ENCODE measurements around the gene MISP.

The MISP gene

DNA sequence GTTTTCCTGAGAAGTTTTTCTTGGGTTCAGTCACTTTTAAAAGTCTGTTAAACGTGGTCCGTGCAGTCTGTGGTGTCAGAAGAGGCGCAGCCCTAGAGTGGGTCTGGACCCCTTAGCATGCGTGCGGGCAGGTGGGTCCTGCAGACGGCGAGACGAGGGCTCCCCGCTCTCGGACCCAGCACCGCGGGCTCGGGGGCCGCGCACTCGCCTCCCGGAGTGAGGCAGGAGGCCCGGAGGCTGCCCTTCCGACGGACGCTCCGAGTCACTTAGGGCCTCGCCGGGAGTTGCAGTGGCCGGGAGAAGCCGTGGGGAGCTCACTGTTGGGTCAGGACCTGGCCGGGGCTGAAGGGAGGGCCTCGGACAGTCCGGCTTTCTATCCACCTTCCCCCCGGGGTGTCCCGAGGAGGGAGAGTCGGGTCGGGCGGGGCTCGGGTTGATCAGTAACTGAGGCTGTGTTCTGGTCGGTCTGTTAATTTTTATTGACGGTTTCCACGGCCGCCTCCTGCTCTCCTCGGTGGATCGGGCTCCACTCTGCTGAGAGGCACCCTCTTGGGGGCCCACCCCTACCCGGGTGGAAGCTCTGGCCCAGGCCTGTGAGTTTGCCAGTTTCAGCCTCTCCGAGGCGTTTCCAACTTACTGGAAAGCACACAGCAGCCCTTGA is 47.6 kb downstream of the MISP start:
- POLR2A ChIA-PET = interaction anchor here (0.8 to 1.6 kb wide), 5 partner anchors 9 to 122 kb away, joined by 3 to 8 read pairs (median 4); no protein-coding TSS in a partner anchor
- CTCF ChIA-PET = no interaction called here

DNA sequence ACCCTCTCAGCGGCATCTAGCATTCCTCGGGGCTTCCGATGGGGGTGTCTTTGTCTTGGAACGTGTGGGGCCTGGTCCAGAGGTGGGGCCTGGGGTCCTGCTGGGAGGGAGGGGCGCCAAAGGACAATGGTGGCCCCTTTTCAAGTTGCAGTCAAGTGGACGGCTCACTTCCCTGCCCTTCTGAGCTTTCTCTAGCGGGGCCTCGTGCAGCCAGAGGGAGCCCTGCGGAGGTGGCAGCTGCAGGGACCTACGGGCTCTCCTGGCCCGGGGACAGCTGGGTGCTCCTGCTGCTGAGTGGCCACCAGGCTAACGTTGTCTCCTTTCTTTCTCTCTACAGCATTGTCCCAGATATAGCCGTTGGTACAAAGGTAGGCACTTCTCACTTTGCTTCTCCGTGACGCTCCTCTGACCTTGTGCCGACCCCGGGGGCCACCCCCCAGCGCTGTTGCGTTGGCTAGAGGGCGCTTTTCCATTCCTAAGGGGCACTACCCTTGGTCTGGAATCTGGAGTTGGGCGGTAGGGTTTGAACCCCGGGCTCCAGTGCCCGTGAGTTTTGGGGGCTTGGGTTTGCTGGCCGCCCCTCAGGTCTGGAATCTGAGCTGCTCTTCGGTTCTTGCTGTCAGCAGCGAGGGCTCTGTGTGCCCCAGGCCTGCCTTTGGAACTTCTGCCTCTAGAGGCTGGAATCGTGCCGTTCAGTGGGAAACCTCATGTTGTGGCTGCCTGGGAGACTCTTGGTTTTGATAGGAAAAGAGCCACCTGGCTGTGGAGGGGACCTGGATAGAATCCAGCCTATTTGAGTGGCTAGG is 48.4 kb downstream of the MISP start:
- POLR2A ChIA-PET = interaction anchor here (0.8 to 1.6 kb wide), 5 partner anchors 10 to 121 kb away, joined by 3 to 8 read pairs (median 4); no protein-coding TSS in a partner anchor
- no peak for TF ChIP-seq CTBP1 (IDR thresholded peaks at IDR 0.05; ENCODE audit: borderline replicate concordance)
- TF ChIP-seq FOXA1 (IDR thresholded peaks at IDR 0.05) = no peak
- TF ChIP-seq LEF1 (IDR thresholded peaks at IDR 0.05; ENCODE audit: borderline replicate concordance) = no peak
- no peak for TF ChIP-seq SUZ12 (IDR thresholded peaks at IDR 0.05)
- TF ChIP-seq FOXK2 (IDR thresholded peaks at IDR 0.05) = no peak
- no peak for TF ChIP-seq FOXM1 (IDR thresholded peaks at IDR 0.05; ENCODE audit: borderline replicate concordance)
- TF ChIP-seq ELF4 (IDR thresholded peaks at IDR 0.05) = no peak
- TF ChIP-seq BHLHE40 (IDR thresholded peaks at IDR 0.05; ENCODE audit: borderline replicate concordance) = no peak
- DNase-seq (ENCODE audit: extremely low spot score) = no peak
- CTCF ChIA-PET = no interaction called here

More for the DNA sequence above, 47.6 kb downstream of the MISP start:
- no peak for DNase-seq (ENCODE audit: extremely low spot score)
- TF ChIP-seq, protein P1, sequence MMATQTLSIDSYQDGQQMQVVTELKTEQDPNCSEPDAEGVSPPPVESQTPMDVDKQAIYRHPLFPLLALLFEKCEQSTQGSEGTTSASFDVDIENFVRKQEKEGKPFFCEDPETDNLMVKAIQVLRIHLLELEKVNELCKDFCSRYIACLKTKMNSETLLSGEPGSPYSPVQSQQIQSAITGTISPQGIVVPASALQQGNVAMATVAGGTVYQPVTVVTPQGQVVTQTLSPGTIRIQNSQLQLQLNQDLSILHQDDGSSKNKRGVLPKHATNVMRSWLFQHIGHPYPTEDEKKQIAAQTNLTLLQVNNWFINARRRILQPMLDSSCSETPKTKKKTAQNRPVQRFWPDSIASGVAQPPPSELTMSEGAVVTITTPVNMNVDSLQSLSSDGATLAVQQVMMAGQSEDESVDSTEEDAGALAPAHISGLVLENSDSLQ (IDR thresholded peaks at IDR 0.05) = no peak
- TF ChIP-seq FOXA1 (IDR thresholded peaks at IDR 0.05) = no peak
- TF ChIP-seq ZNF384 (IDR thresholded peaks at IDR 0.05) = no peak
- TF ChIP-seq LEF1 (IDR thresholded peaks at IDR 0.05; ENCODE audit: borderline replicate concordance) = no peak
- TF ChIP-seq FOXM1 (IDR thresholded peaks at IDR 0.05; ENCODE audit: borderline replicate concordance) = no peak
- no peak for TF ChIP-seq L3MBTL2 (conservative IDR thresholded peaks at IDR 0.05)
- no peak for TF ChIP-seq SP1 (IDR thresholded peaks at IDR 0.05)
- TF ChIP-seq NFRKB (IDR thresholded peaks at IDR 0.05) = no peak
- no peak for TF ChIP-seq ARNT (IDR thresholded peaks at IDR 0.05)
- TF ChIP-seq BHLHE40 (IDR thresholded peaks at IDR 0.05; ENCODE audit: borderline replicate concordance) = no peak
- no peak for TF ChIP-seq TARDBP (IDR thresholded peaks at IDR 0.05)
- TF ChIP-seq HDGF (IDR thresholded peaks at IDR 0.05; ENCODE audit: borderline replicate concordance) = no peak
- TF ChIP-seq CTBP1 (IDR thresholded peaks at IDR 0.05; ENCODE audit: borderline replicate concordance) = no peak
- TF ChIP-seq FOXK2 (IDR thresholded peaks at IDR 0.05) = no peak
- no peak for TF ChIP-seq ELF4 (IDR thresholded peaks at IDR 0.05)
- no peak for TF ChIP-seq SUZ12 (IDR thresholded peaks at IDR 0.05)

- POLR2A ChIA-PET = interaction anchor here (1.2 kb wide), 1 partner anchor 9 kb away, joined by 3 read pairs; no protein-coding TSS in a partner anchor
Observed at GRCh38 chr19:800360-801029, 49.6 kb downstream of the MISP start.

GRCh38 chr19:801030-801860 is 50.3 kb downstream of the MISP start:
- CTCF ChIA-PET = no interaction called here
- POLR2A ChIA-PET = interaction anchor here (1.2 kb wide), 1 partner anchor 9 kb away, joined by 3 read pairs; no protein-coding TSS in a partner anchor
- no peak for DNase-seq (ENCODE audit: extremely low spot score)
- no peak for TF ChIP-seq CTBP1 (IDR thresholded peaks at IDR 0.05; ENCODE audit: borderline replicate concordance)
- TF ChIP-seq, protein P1 (IDR thresholded peaks at IDR 0.05) = no peak
- TF ChIP-seq FOXA1 (IDR thresholded peaks at IDR 0.05) = no peak
- no peak for TF ChIP-seq ELF4 (IDR thresholded peaks at IDR 0.05)
- TF ChIP-seq LEF1 (IDR thresholded peaks at IDR 0.05; ENCODE audit: borderline replicate concordance) = no peak
- no peak for TF ChIP-seq SUZ12 (IDR thresholded peaks at IDR 0.05)
- no peak for TF ChIP-seq FOXM1 (IDR thresholded peaks at IDR 0.05; ENCODE audit: borderline replicate concordance)
- no peak for TF ChIP-seq NFRKB (IDR thresholded peaks at IDR 0.05)
- no peak for TF ChIP-seq ARNT (IDR thresholded peaks at IDR 0.05)
- TF ChIP-seq HDGF (IDR thresholded peaks at IDR 0.05; ENCODE audit: borderline replicate concordance) = no peak
- no peak for TF ChIP-seq BHLHE40 (IDR thresholded peaks at IDR 0.05; ENCODE audit: borderline replicate concordance)
- TF ChIP-seq TARDBP (IDR thresholded peaks at IDR 0.05) = no peak
- no peak for TF ChIP-seq SP1 (IDR thresholded peaks at IDR 0.05)
- no peak for TF ChIP-seq ZNF384 (IDR thresholded peaks at IDR 0.05)
- no peak for TF ChIP-seq L3MBTL2 (conservative IDR thresholded peaks at IDR 0.05)
- no peak for TF ChIP-seq FOXK2 (IDR thresholded peaks at IDR 0.05)

More at GRCh38 chr19:800360-801029, 49.6 kb downstream of the MISP start:
- TF ChIP-seq CTBP1 (IDR thresholded peaks at IDR 0.05; ENCODE audit: borderline replicate concordance) (no peak), TARDBP (IDR thresholded peaks at IDR 0.05) (no peak), SUZ12 (IDR thresholded peaks at IDR 0.05) (no peak), BHLHE40 (IDR thresholded peaks at IDR 0.05; ENCODE audit: borderline replicate concordance) (no peak)
- CTCF ChIA-PET = no interaction called here
- no peak for DNase-seq (ENCODE audit: extremely low spot score)

GRCh38 chr19:801861-802497 is 51.1 kb downstream of the MISP start:
- ChIA-PET CTCF (no interaction called here), POLR2A (no interaction called here)
- no peak for DNase-seq (ENCODE audit: extremely low spot score)
- TF ChIP-seq FOXK2 (IDR thresholded peaks at IDR 0.05) = no peak
- no peak for TF ChIP-seq CTBP1 (IDR thresholded peaks at IDR 0.05; ENCODE audit: borderline replicate concordance)
- no peak for TF ChIP-seq ZNF384 (IDR thresholded peaks at IDR 0.05)
- no peak for TF ChIP-seq NFRKB (IDR thresholded peaks at IDR 0.05)
- no peak for TF ChIP-seq HDGF (IDR thresholded peaks at IDR 0.05; ENCODE audit: borderline replicate concordance)
- TF ChIP-seq SP1 (IDR thresholded peaks at IDR 0.05) = no peak
- TF ChIP-seq ARNT (IDR thresholded peaks at IDR 0.05) = no peak

All from HEK293T (cell line).